ENCODE measurements around the gene LRRC61.

GRCh38 chr7:150336746-150337145 is 13.6 kb downstream of the LRRC61 start:
- no peak for TF ChIP-seq SIN3A (IDR thresholded peaks at IDR 0.05; ENCODE audit: borderline replicate concordance, insufficient read depth, low read length)
- no peak for TF ChIP-seq TAF1 (IDR thresholded peaks at IDR 0.05; ENCODE audit: borderline replicate concordance, insufficient read depth, low read length)
- TF ChIP-seq POLR2AphosphoS5 (IDR thresholded peaks at IDR 0.05; ENCODE audit: low read depth, low read length), result no peak
- TF ChIP-seq FOXP2 (optimal IDR thresholded peaks at IDR 0.05; ENCODE audit: borderline replicate concordance, extremely low read depth, extremely low read length, insufficient read depth), result no peak
- no peak for TF ChIP-seq REST (IDR thresholded peaks at IDR 0.05; ENCODE audit: insufficient read depth in 1 of 2, low read depth in 2 of 2, low read length in 2 of 2)

All from PFSK-1 (cell line).